Esophagus muscularis mucosa (tissue), 4 donors: ENCODE results near the gene PCDHGA6. TPM values are rescaled to one million over a fixed set of nuclear protein-coding genes. Genes with fewer than 3 reads are reported as not detected.
A peak's percentile ranks its signal among the peaks of the same experiment; 100 is the strongest.
"Not testable (repeated sequence)": the region's sequence is repeated elsewhere in the genome, so short reads cannot be mapped to it uniquely, and the experiment has no call there.

Experiments
- DNase-seq: peaks from one replicate; pipeline ENCODE4 v3.0.0-alpha.2; 2017; ENCODE audit errors: extremely low spot score
- H3K27ac ChIP-seq, 4 donors: fragments of 200-600 bp; sonication (generic); replicated peaks in 1 of 4; 1 replicate in 3 of 4; 2 replicates in 1 of 4; pipeline ENCODE4 v1.5.1; 2016 to 2019; ENCODE audit warnings: mild to moderate bottlenecking in 1 of 4
- H3K27me3 ChIP-seq, 4 donors: fragments of 200-600 bp; sonication (generic); one replicate each; pipeline versions ENCODE4 v1.5.1 to v1.6.0; 2016 to 2019
- H3K36me3 ChIP-seq, 4 donors: fragments of 200-600 bp; sonication (generic); one replicate each; pipeline ENCODE4 v1.5.1; 2016 to 2019
- H3K4me1 ChIP-seq, 4 donors: fragments of 200-600 bp; sonication (generic); one replicate each; pipeline ENCODE4 v1.5.1; 2016 to 2019
- H3K4me3 ChIP-seq, 4 donors: fragments of 200-600 bp; sonication (generic); 1 replicate in 2 of 4; 2 replicates in 2 of 4; pipeline ENCODE4 v1.5.1; 2016 to 2019; ENCODE audit warnings: mild to moderate bottlenecking in 4 of 4, moderate library complexity in 1 of 4
- H3K9me3 ChIP-seq, 4 donors: fragments of 200-600 bp; sonication (generic); 1 replicate in 3 of 4; 2 replicates in 1 of 4; pipeline ENCODE4 v1.5.1; 2016 to 2019
- CTCF ChIP-seq, 3 experiments: fragments of 200-600 bp in 2 of 3; fragments of 450-650 bp in 1 of 3; sonication (generic) in 2 of 3; IDR thresholded peaks; one replicate each; pipeline ENCODE4 v1.5.1; 2017 to 2019; ENCODE audit warnings: antibody characterized with exemption in 3 of 3, mild to moderate bottlenecking in 2 of 3, moderate library complexity in 1 of 3
- EP300 ChIP-seq: sonication (generic); formaldehyde crosslinking; IDR thresholded peaks from one replicate; pipeline ENCODE4 v1.6.1; 2017; ENCODE audit warnings: antibody characterized with exemption
- POLR2A ChIP-seq: fragments of 450-650 bp; IDR thresholded peaks from one replicate; pipeline ENCODE4 v1.6.1; 2017; ENCODE audit warnings: antibody characterized with exemption, moderate library complexity, mild to moderate bottlenecking, low read depth
- POLR2AphosphoS5 ChIP-seq, 2 donors: sonication (generic); formaldehyde crosslinking; IDR thresholded peaks; one replicate each; pipeline ENCODE4 v1.6.1; 2017; ENCODE audit warnings: antibody characterized with exemption in 2 of 2
- WGBS: methylation state at CpG from one replicate; pipeline ENCODE4 v1.1.5; 2018; 5-methylcytosine and 5-hydroxymethylcytosine counted together
- intact Hi-C: fragments of 100-400 bp; cut with DNase I; formaldehyde crosslinking; loops from one replicate; pipeline ENCODE4 v1.15.1; 2023
- total RNA-seq, 4 donors: library from RNA; depleted of rRNA; stranded (reverse); fragments of >200 nt; gene quantifications; one replicate each; pipeline versions ENCODE4 v1.1.0 to v1.2.1, GENCODE V29; 2016

Gene PCDHGA6
- total RNA-seq, 4 donors from 2014 or later: 4.1 to 7.1 (median 5.9) TPM

GRCh38 chr5:141338538-141339306, 35.0 kb upstream of the PCDHGA6 start, which contains the start of gene PCDHGA2:
PCDHGA2 (plus strand) TSS chr5:141338760.
- H3K27ac ChIP-seq: no peak within 1 kb of the TSS

GRCh38 chr5:141340781-141341354, 32.8 kb upstream of the PCDHGA6 start:
- DNase-seq, H3K4me1 ChIP-seq, H3K27ac ChIP-seq, H3K4me3 ChIP-seq, H3K36me3 ChIP-seq, intact Hi-C loops: not testable (repeated sequence)
- Histone ChIP-seq H3K27me3 (peaks cover 0 to 61% (median 0%) of the 10 kb centered on the region in 4 donors), H3K9me3 (peaks cover 0 to 100% (median 85%) of the 10 kb centered on the region in 4 donors)
- 63% methylated on average over 1 of the region's 45 CpGs for WGBS

More at GRCh38 chr5:141338538-141339306, 35.0 kb upstream of the PCDHGA6 start, which contains the start of gene PCDHGA2:
- no peak for DNase-seq
- H3K4me1 ChIP-seq: no peaks in the 10 kb centered on the region
- peaks cover 0 to 99% (median 83%) of the 10 kb centered on the region in 4 donors for H3K9me3 ChIP-seq
- intact Hi-C loops: no loop called here
- no peaks in the 10 kb centered on the region for H3K36me3 ChIP-seq
- 5% methylated on average over 19 of the region's 27 CpGs for WGBS
- H3K4me3 ChIP-seq: peak within 1 kb of the TSS; percentile 30 to 45 (median 34)
- H3K27me3 ChIP-seq: peaks cover 0 to 53% (median 0%) of the 10 kb centered on the region in 4 donors
- TF ChIP-seq EP300 (no peak), POLR2A (no peak), POLR2AphosphoS5 (IDR thresholded peaks at IDR 0.05) (no peak), CTCF (IDR thresholded peaks at IDR 0.05) (peak; percentile 19 to 33 (median 24))

GRCh38 chr5:141342773-141343172, 30.9 kb upstream of the PCDHGA6 start:
- H3K27ac ChIP-seq: no peak overlapping the region
- DNase-seq: no peak
- WGBS: 47% methylated on average over 1 of the region's 1 CpG
- intact Hi-C loops: no loop called here
- no peak overlapping the region for H3K4me3 ChIP-seq
- no peaks in the 10 kb centered on the region for H3K36me3 ChIP-seq
- peaks cover 0 to 67% (median 0%) of the 10 kb centered on the region in 4 donors for H3K27me3 ChIP-seq
- TF ChIP-seq EP300: no peak
- no peak for TF ChIP-seq CTCF (IDR thresholded peaks at IDR 0.05)
- TF ChIP-seq POLR2AphosphoS5 (IDR thresholded peaks at IDR 0.05): no peak
- TF ChIP-seq POLR2A: no peak
- H3K4me1 ChIP-seq: no peaks in the 10 kb centered on the region
- peaks cover 0 to 100% (median 84%) of the 10 kb centered on the region in 4 donors for H3K9me3 ChIP-seq

- no peak within 1 kb of the TSS for H3K27ac ChIP-seq
- peaks cover 0 to 100% (median 81%) of the 10 kb centered on the region in 4 donors for H3K9me3 ChIP-seq
- peak within 1 kb of the TSS; percentile 26 to 30 (median 29) for H3K4me3 ChIP-seq
- no peaks in the 10 kb centered on the region for H3K36me3 ChIP-seq
- H3K4me1 ChIP-seq: no peaks in the 10 kb centered on the region
- peaks cover 0 to 60% (median 0%) of the 10 kb centered on the region in 4 donors for H3K27me3 ChIP-seq
- peak in 1 of 3 experiments; percentile 15 for TF ChIP-seq CTCF (IDR thresholded peaks at IDR 0.05)
- TF ChIP-seq POLR2AphosphoS5 (IDR thresholded peaks at IDR 0.05): no peak
- no peak for DNase-seq
- whole genome bisulfite sequencing: 28% methylated on average over 9 of the region's 9 CpGs
- intact Hi-C loops: no loop called here
Measured at GRCh38 chr5:141343242-141343952, 30.3 kb upstream of the PCDHGA6 start, which contains the start of gene PCDHGA3. PCDHGA3 (plus strand) TSS chr5:141343829; CDS start chr5:141344034, 205 bp downstream.
